Measurements from ENCODE around the gene SCGN.
A peak's percentile ranks its signal among the peaks of the same experiment; 100 is the strongest.

Gene SCGN

DNA sequence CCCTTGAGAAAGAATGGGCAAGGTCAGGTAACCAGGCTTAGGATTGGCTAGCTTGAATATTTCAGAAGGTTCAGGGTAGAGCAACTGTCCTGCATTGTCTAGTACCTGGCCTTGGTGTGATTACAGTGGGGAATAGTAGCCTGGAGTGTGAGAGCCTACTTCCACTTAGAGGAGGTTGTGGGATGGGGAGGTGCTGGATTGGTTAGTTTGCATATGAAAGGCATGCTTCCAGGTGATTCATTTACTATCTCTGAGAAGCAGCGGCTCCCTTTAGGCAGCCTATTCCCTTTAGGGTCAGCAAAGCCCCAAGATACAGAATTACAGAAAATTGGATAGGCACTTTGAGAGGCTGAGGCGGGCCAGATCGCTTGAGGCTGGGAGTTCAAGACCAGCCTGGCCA is 25.0 kb upstream of the SCGN start:
- no peak overlapping the region for H3K4me3 ChIP-seq (ENCODE audit: low read length)
- TF ChIP-seq, protein P1, sequence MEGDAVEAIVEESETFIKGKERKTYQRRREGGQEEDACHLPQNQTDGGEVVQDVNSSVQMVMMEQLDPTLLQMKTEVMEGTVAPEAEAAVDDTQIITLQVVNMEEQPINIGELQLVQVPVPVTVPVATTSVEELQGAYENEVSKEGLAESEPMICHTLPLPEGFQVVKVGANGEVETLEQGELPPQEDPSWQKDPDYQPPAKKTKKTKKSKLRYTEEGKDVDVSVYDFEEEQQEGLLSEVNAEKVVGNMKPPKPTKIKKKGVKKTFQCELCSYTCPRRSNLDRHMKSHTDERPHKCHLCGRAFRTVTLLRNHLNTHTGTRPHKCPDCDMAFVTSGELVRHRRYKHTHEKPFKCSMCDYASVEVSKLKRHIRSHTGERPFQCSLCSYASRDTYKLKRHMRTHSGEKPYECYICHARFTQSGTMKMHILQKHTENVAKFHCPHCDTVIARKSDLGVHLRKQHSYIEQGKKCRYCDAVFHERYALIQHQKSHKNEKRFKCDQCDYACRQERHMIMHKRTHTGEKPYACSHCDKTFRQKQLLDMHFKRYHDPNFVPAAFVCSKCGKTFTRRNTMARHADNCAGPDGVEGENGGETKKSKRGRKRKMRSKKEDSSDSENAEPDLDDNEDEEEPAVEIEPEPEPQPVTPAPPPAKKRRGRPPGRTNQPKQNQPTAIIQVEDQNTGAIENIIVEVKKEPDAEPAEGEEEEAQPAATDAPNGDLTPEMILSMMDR (IDR thresholded peaks at IDR 0.05; ENCODE audit: insufficient read depth, low read depth, low read length, missing control alignments), result no peak
- DNase-seq (ENCODE audit: low read depth), result peak; percentile 48

DNA sequence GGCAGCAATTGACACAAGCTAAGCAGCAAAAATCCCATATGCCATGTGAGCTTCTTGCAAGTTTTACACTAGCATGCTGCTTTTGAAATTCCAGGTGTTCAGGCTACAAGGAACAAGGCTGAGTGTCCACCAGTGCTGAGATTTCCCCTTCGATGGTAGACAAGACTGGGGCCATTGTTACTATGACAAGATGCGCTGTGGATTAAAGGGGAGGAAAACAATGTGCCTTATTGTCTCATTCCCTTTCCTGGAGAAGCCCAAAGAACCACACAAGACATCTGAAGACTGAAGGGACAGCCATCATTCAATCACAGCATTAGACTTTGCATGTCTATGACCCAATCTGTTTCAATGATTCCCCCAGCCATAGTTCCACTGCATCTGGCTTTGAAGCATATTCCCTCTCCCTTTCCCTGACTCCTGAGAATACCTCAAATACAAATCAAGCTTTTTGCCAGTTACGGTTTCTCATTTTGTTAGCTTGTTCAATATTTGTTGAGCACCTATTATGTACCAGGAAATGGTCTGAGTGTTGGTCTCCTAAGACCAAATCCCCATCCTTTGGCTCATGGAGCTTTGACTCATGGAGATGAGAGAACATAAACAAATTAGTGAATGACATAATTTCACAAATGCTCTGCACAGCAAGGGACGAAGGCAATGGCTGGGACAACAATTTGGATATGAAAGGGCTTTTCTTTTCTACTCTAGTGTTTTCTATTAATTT is 23.4 kb upstream of the SCGN start:
- TF ChIP-seq, protein P1 (IDR thresholded peaks at IDR 0.05; ENCODE audit: insufficient read depth, low read depth, low read length, missing control alignments), result no peak
- no peak overlapping the region for H3K4me3 ChIP-seq (ENCODE audit: low read length)
- DNase-seq (ENCODE audit: low read depth), result no peak

DNA sequence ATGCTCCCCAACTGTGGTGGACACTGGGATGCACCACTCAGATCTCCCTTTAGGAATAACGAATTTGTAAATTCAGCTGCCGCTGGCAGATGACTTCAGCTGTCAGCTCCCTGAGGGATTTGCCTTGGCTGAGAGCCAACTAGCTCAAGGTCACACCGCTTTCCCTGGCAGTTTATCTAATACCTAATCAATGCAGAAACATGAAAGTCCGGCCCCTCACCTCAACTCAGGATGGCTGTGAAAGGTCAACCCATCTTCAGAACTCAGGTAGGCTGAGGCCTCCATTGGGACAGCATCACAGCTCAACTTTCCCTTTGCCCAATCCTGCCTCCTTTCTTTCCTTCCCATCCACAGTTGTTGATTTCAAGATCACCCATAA is 22.8 kb upstream of the SCGN start:
- TF ChIP-seq, protein P1 (IDR thresholded peaks at IDR 0.05; ENCODE audit: insufficient read depth, low read depth, low read length, missing control alignments), result no peak
- no peak for DNase-seq (ENCODE audit: low read depth)
- no peak overlapping the region for H3K4me3 ChIP-seq (ENCODE audit: low read length)

DNA sequence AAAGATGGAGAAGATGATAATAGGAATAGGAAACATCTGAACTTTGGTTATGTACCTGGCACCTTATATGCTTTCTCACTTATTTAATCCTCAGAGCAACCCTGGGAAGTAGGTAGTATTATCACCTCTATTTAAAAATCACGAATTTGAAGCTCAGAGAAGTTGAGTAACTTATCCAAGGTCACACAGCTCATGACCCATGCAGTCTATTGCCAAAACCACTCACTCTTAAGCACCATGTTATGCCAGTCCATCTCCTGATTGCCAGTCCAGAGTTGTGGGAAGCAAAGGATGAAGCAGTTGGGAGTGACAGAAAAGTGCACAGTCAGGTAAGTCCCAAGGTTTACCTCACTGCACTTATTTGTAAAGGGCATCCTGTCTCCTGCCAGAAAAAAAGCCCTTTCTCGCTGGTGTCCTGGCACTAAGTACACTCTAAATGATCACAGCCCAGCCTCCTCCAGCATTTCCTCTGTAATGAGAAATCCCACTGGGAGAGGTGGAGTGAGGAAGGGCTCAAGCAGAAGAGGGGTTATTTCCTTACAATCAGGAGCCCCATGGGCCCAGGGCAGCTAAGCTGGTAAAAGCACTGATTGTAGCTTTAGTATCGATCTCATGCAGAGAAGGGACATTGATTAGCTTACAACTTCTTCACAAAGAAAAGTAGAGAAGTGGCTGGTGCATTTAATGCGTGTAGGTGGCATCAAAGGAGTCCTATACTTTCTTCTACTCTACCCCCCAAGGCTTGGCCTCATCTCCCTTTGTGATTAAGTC is 21.3 kb upstream of the SCGN start:
- TF ChIP-seq, protein P1 (IDR thresholded peaks at IDR 0.05; ENCODE audit: insufficient read depth, low read depth, low read length, missing control alignments), result no peak
- DNase-seq (ENCODE audit: low read depth), result no peak
- no peak overlapping the region for H3K4me3 ChIP-seq (ENCODE audit: low read length)

DNA sequence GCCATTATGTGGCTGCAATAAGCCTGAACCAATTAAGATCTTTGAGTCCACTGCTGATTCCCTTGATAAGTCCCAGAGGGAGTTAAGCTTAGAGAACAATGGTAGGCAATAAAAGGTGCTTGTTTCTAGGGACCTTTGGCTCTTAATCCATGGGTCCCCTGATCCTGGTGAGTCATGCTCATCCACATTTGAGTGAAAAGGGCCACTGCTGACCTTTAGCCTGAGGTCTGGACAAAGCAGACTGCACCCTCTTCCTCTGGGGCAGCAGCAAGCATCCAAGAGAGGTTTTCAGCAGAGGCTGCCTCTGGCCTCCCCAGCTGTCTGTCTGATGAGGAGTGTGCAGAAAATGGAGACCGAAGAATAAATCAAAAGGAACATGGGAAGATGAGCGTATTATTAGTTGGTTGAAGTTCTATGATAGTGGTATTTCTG is 16.1 kb upstream of the SCGN start:
- H3K4me3 ChIP-seq (ENCODE audit: low read length), result no peak overlapping the region
- TF ChIP-seq, protein P1 (IDR thresholded peaks at IDR 0.05; ENCODE audit: insufficient read depth, low read depth, low read length, missing control alignments), result no peak

DNA sequence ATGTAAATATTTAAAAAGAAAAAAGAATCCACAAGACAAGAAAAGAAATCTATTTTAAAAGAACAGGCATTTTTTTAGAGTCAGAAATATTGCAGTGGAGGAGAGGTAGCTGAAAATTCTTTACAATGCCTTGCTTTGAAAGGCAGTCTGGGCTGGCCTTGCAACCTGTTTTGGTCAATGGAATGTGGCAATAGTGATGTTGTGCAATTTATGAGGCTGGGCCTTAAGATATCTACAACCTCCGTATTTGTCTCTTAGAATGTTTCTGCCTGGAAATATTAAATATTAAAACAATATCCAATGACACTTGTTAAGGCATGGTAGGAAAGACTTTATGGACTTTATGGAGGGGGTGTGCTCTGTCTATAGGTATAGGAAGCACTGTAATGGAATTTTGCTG is 14.8 kb upstream of the SCGN start:
- H3K4me3 ChIP-seq (ENCODE audit: low read length), result no peak overlapping the region
- DNase-seq (ENCODE audit: low read depth), result no peak
- TF ChIP-seq, protein P1 (IDR thresholded peaks at IDR 0.05; ENCODE audit: insufficient read depth, low read depth, low read length, missing control alignments), result no peak

More for the DNA sequence above, 16.1 kb upstream of the SCGN start:
- DNase-seq (ENCODE audit: low read depth), result no peak

Data from epithelial cell of esophagus (primary cell).